Prostate gland (tissue), 2 donors: ENCODE measurements around the gene LARGE2.

Source experiments
- CTCF ChIP-seq, 4 experiments: fragments of 200-600 bp in 2 of 4; fragments of 450-650 bp in 2 of 4; sonication (generic) in 2 of 4; IDR thresholded peaks; 1 replicate in 3 of 4; 2 replicates in 1 of 4; pipeline ENCODE4 v1.5.1; 2016 to 2019; ENCODE audit warnings: antibody characterized with exemption in 4 of 4, mild to moderate bottlenecking in 2 of 4, moderate library complexity in 2 of 4
- POLR2A ChIP-seq: fragments of 450-650 bp; IDR thresholded peaks from one replicate; pipeline ENCODE4 v1.6.1; 2016; ENCODE audit warnings: antibody characterized with exemption, mild to moderate bottlenecking
- POLR2AphosphoS5 ChIP-seq: sonication (generic); formaldehyde crosslinking; IDR thresholded peaks from one replicate; pipeline ENCODE4 v1.6.1; 2017; ENCODE audit warnings: antibody characterized with exemption

GRCh38 chr11:45881708-45882368, 40.6 kb upstream of the LARGE2 start:
- TF ChIP-seq POLR2A (no peak), CTCF (IDR thresholded peaks at IDR 0.05) (no peak), POLR2AphosphoS5 (no peak)
